SU-DHL-6 (cell line): ENCODE results near the gene PLA1A.

Experiments used
- EZH2phosphoT487 ChIP-seq: fragments of 200-600 bp; sonication (generic), shearing (Covaris generic); conservative IDR thresholded peaks from 2 replicates; pipeline ENCODE4 v1.6.1; 2018; ENCODE audit warnings: mild to moderate bottlenecking, antibody characterized with exemption, low read length, moderate library complexity, mixed read lengths
- TF ChIP-seq, protein P1 (sequence below): fragments of 200-600 bp; sonication (generic); IDR thresholded peaks from one replicate; pipeline ENCODE4 v1.5.1; 2017; ENCODE audit warnings: antibody characterized with exemption, mild to moderate bottlenecking, low read length, moderate library complexity; ENCODE audit not compliant: insufficient read depth, poor library complexity, severe bottlenecking

DNA sequence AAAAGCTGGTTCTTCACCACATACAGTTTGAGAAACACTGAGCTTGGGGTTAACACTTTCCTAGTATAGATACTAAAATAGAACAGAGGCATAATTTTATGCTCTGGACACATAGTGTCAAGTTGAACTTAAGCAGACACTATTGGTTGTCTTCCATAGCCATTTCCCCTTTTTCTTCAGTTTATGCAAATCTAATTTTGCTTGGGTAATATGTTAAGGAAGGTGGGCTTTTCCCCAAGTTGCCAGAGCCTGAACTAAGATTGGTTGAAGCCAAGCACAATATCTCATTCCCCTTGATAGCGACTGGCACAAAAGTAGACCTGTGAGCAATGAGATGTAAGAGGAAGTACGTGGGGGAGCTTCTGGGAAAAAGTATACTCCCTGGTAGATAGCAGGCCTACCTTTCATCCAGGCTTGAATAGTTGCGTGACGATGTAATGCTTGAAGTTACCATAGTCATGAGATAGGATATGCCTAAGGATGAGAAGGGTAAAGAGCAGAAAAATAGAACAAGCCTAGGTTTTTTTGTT, 67.2 kb downstream of the PLA1A start:
- TF ChIP-seq, protein P1, sequence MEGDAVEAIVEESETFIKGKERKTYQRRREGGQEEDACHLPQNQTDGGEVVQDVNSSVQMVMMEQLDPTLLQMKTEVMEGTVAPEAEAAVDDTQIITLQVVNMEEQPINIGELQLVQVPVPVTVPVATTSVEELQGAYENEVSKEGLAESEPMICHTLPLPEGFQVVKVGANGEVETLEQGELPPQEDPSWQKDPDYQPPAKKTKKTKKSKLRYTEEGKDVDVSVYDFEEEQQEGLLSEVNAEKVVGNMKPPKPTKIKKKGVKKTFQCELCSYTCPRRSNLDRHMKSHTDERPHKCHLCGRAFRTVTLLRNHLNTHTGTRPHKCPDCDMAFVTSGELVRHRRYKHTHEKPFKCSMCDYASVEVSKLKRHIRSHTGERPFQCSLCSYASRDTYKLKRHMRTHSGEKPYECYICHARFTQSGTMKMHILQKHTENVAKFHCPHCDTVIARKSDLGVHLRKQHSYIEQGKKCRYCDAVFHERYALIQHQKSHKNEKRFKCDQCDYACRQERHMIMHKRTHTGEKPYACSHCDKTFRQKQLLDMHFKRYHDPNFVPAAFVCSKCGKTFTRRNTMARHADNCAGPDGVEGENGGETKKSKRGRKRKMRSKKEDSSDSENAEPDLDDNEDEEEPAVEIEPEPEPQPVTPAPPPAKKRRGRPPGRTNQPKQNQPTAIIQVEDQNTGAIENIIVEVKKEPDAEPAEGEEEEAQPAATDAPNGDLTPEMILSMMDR, result no peak
- no peak for TF ChIP-seq EZH2phosphoT487
